Thyroid gland (tissue), 4 donors: Measurements from ENCODE around the gene PCDHA4.
"Not testable (repeated sequence)": the region's sequence is repeated elsewhere in the genome, so short reads cannot be mapped to it uniquely, and the experiment has no call there.

ENCODE experiments used
- POLR2A ChIP-seq, 2 donors: fragments of 450-650 bp; IDR thresholded peaks; one replicate each; pipeline ENCODE4 v1.6.1; 2017; ENCODE audit warnings: antibody characterized with exemption in 2 of 2, mild to moderate bottlenecking in 2 of 2, moderate library complexity in 1 of 2
- TF ChIP-seq, protein P1 (sequence below), 6 experiments: fragments of 200-600 bp in 3 of 6; fragments of 450-650 bp in 3 of 6; sonication (generic) in 3 of 6; IDR thresholded peaks; one replicate each; pipeline ENCODE4 v1.5.1; 2016 to 2019; ENCODE audit warnings: antibody characterized with exemption in 6 of 6, mild to moderate bottlenecking in 2 of 6, inconsistent platforms in 1 of 6, moderate library complexity in 1 of 6

- TF ChIP-seq, protein P1, sequence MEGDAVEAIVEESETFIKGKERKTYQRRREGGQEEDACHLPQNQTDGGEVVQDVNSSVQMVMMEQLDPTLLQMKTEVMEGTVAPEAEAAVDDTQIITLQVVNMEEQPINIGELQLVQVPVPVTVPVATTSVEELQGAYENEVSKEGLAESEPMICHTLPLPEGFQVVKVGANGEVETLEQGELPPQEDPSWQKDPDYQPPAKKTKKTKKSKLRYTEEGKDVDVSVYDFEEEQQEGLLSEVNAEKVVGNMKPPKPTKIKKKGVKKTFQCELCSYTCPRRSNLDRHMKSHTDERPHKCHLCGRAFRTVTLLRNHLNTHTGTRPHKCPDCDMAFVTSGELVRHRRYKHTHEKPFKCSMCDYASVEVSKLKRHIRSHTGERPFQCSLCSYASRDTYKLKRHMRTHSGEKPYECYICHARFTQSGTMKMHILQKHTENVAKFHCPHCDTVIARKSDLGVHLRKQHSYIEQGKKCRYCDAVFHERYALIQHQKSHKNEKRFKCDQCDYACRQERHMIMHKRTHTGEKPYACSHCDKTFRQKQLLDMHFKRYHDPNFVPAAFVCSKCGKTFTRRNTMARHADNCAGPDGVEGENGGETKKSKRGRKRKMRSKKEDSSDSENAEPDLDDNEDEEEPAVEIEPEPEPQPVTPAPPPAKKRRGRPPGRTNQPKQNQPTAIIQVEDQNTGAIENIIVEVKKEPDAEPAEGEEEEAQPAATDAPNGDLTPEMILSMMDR (IDR thresholded peaks at IDR 0.05) = not testable (repeated sequence)
- not testable (repeated sequence) for TF ChIP-seq POLR2A (IDR thresholded peaks at IDR 0.05)
Measured at GRCh38 chr5:140822969-140823368, 16.1 kb downstream of the PCDHA4 start.
